HL-60 (cell line): ENCODE results near the gene CTNNA1.

ENCODE experiments used
- DNase-seq, 2 experiments: peaks; one replicate each; pipeline ENCODE4 v3.0.0-alpha.2; 2010 to 2020; ENCODE audit warnings: low read depth in 1 of 2, low spot score in 1 of 2
- H3K27ac ChIP-seq: fragments of 250-450 bp; sonication (Bioruptor Pico); replicated peaks from 2 replicates; pipeline ENCODE4 v1.5.1; 2020; ENCODE audit warnings: mild to moderate bottlenecking, moderate library complexity
- H3K27me3 ChIP-seq: fragments of 250-450 bp; sonication (Bioruptor Pico); 2 replicates; pipeline ENCODE4 v1.5.1; 2021; ENCODE audit warnings: mild to moderate bottlenecking, moderate library complexity; ENCODE audit not compliant: insufficient read depth, poor library complexity, severe bottlenecking
- H3K4me3 ChIP-seq: replicated peaks from 2 replicates; pipeline ENCODE4 v1.5.1; 2011; ENCODE audit warnings: mild to moderate bottlenecking, control low read depth, low read length; ENCODE audit not compliant: insufficient read depth
- CTCF ChIP-seq: IDR thresholded peaks from one replicate; pipeline ENCODE4 v1.5.1; 2011; ENCODE audit warnings: low read length, control low read depth, inconsistent platforms; ENCODE audit not compliant: insufficient read depth
- GABPA ChIP-seq: IDR thresholded peaks from 2 replicates; pipeline ENCODE4 v1.6.1; 2012; ENCODE audit warnings: low read depth
- POLR2AphosphoS5 ChIP-seq: IDR thresholded peaks from 2 replicates; pipeline ENCODE4 v1.6.1; 2012; ENCODE audit warnings: low read depth
- SPI1 ChIP-seq: IDR thresholded peaks from 2 replicates; pipeline ENCODE4 v1.6.1; 2012; ENCODE audit warnings: low read depth, mild to moderate bottlenecking, borderline replicate concordance
- TF ChIP-seq, protein P1 (sequence below): IDR thresholded peaks from 2 replicates; pipeline ENCODE4 v1.6.1; 2012; ENCODE audit warnings: low read depth; ENCODE audit not compliant: insufficient replicate concordance

Gene CTNNA1

DNA sequence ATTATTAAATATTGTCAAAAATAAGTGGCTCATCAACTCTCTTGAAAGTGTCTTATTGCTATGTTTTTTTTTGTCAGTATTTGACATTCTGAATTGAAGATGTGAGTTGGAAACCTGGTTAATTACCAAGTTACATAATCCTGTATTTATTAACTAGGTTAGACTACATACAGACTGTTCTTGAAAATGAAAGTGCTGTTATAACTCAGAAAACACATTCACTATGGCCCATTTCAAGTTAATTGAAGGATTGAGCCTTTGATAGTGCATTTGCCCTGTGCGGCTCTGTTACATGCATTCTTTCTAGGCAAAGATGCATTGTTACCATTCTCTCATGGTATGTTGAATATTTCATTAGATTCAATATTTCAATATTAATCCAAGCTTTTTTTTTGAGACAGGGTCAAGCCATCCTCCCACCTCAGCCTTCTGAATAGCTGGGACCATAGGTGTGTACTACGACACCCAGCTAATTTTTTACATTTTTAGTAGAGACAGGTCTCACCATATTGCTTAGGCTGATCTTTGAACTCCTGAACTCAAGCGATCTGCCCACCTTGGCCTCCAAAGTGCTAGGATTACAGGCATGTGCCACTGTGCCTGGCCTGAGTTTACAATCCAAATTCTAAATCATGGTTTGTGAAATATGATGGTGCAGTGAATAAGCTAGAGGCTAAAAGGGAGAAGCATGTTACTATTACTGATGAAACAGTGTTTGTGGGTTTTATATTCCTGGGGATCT is 10.0 kb downstream of the CTNNA1 start:
- Histone ChIP-seq H3K27me3 (no peaks in the 10 kb centered on the region), H3K4me3 (no peak overlapping the region), H3K27ac (no peak overlapping the region)
- TF ChIP-seq, protein P1, sequence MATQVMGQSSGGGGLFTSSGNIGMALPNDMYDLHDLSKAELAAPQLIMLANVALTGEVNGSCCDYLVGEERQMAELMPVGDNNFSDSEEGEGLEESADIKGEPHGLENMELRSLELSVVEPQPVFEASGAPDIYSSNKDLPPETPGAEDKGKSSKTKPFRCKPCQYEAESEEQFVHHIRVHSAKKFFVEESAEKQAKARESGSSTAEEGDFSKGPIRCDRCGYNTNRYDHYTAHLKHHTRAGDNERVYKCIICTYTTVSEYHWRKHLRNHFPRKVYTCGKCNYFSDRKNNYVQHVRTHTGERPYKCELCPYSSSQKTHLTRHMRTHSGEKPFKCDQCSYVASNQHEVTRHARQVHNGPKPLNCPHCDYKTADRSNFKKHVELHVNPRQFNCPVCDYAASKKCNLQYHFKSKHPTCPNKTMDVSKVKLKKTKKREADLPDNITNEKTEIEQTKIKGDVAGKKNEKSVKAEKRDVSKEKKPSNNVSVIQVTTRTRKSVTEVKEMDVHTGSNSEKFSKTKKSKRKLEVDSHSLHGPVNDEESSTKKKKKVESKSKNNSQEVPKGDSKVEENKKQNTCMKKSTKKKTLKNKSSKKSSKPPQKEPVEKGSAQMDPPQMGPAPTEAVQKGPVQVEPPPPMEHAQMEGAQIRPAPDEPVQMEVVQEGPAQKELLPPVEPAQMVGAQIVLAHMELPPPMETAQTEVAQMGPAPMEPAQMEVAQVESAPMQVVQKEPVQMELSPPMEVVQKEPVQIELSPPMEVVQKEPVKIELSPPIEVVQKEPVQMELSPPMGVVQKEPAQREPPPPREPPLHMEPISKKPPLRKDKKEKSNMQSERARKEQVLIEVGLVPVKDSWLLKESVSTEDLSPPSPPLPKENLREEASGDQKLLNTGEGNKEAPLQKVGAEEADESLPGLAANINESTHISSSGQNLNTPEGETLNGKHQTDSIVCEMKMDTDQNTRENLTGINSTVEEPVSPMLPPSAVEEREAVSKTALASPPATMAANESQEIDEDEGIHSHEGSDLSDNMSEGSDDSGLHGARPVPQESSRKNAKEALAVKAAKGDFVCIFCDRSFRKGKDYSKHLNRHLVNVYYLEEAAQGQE = no peak
- TF ChIP-seq GABPA (no peak), POLR2AphosphoS5 (no peak), SPI1 (no peak), CTCF (no peak)
- no peak for DNase-seq

DNA sequence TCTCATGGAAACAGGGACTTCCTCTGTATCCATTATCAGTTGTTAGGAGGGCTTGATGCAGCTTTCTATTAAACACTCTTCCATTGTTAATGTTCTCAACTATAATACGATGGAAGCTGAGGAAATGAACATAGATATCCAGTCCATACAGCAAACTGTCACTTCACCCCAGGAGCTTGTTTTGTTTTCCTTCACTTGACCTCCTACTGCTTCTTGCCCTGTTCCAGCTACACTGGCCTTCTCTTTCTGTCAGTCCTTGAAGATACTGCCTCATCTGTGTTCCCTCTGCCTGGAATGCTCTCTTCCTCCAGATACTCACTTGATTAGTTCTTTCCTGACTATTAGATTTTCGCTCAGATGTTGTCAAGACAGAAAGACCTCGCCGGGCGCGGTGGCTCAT is 17.1 kb downstream of the CTNNA1 start:
- H3K27ac ChIP-seq = no peak overlapping the region
- H3K4me3 ChIP-seq = no peak overlapping the region
- no peak for TF ChIP-seq SPI1
- TF ChIP-seq, protein P1 = no peak
- TF ChIP-seq POLR2AphosphoS5 = no peak
- TF ChIP-seq GABPA = no peak
- no peak for TF ChIP-seq CTCF
- DNase-seq = no peak
- no peaks in the 10 kb centered on the region for H3K27me3 ChIP-seq

GRCh38 chr5:138770977-138771376 is 17.8 kb downstream of the CTNNA1 start:
- no peak for DNase-seq
- no peak overlapping the region for H3K27ac ChIP-seq
- no peak overlapping the region for H3K4me3 ChIP-seq
- TF ChIP-seq GABPA (no peak), SPI1 (no peak), CTCF (no peak), POLR2AphosphoS5 (no peak)
- TF ChIP-seq, protein P1 = no peak
- no peaks in the 10 kb centered on the region for H3K27me3 ChIP-seq
